Left forelimb (tissue), 1 donor: ENCODE results near the gene FRMD8.

ENCODE experiments used
- DNase-seq: peaks from one replicate; pipeline ENCODE4 v3.0.0-alpha.2; 2018; ENCODE audit warnings: low spot score

The FRMD8 gene

GRCh38 chr11:65375012-65375411 lies 11.4 kb upstream of the FRMD8 start:
- no peak for DNase-seq

GRCh38 chr11:65376138-65376713 lies 10.2 kb upstream of the FRMD8 start:
- no peak for DNase-seq

GRCh38 chr11:65377036-65377435 lies 9.4 kb upstream of the FRMD8 start:
- DNase-seq: no peak

- DNase-seq: no peak
Observed at GRCh38 chr11:65377777-65378176, 8.7 kb upstream of the FRMD8 start.

- DNase-seq: no peak
Observed at GRCh38 chr11:65378208-65378927, 8.1 kb upstream of the FRMD8 start.

- no peak for DNase-seq
Observed at GRCh38 chr11:65378928-65379638, 7.4 kb upstream of the FRMD8 start.

- no peak for DNase-seq
Observed at GRCh38 chr11:65379698-65380459, 6.6 kb upstream of the FRMD8 start.

- DNase-seq: no peak
Observed at GRCh38 chr11:65380460-65381119, 5.8 kb upstream of the FRMD8 start.

- DNase-seq: no peak
Observed at GRCh38 chr11:65381716-65382032, 4.8 kb upstream of the FRMD8 start.

- DNase-seq: peak; percentile 84
Observed at GRCh38 chr11:65382033-65382803, 4.2 kb upstream of the FRMD8 start, which contains the start of gene SLC25A45. TSS of gene SLC25A45 (minus strand) at chr11:65382646. CDS start at chr11:65381951, 695 bp downstream.

GRCh38 chr11:65382804-65383368 lies 3.6 kb upstream of the FRMD8 start:
- peak; percentile 81 for DNase-seq

- DNase-seq: no peak
Observed at GRCh38 chr11:65383778-65384177, 2.7 kb upstream of the FRMD8 start.

GRCh38 chr11:65384301-65384889 lies 2.0 kb upstream of the FRMD8 start:
- no peak for DNase-seq

GRCh38 chr11:65388731-65389130 lies 2.3 kb downstream of the FRMD8 start:
- no peak for DNase-seq

- no peak for DNase-seq
Observed at GRCh38 chr11:65389294-65389980, 3.0 kb downstream of the FRMD8 start.

GRCh38 chr11:65390099-65390941 lies 3.9 kb downstream of the FRMD8 start:
- no peak for DNase-seq

GRCh38 chr11:65390996-65391395 lies 4.6 kb downstream of the FRMD8 start:
- DNase-seq: no peak

GRCh38 chr11:65392186-65392829 lies 5.9 kb downstream of the FRMD8 start:
- DNase-seq: no peak
